OCI-LY1 (cell line): Measurements from ENCODE around the gene CBX7.

ENCODE experiments used
- CTCF ChIP-seq: fragments of 200-600 bp; sonication (generic), shearing (Covaris generic); IDR thresholded peaks from 2 replicates; pipeline ENCODE4 v1.5.1; 2017; ENCODE audit warnings: mild to moderate bottlenecking, antibody characterized with exemption, low read length, moderate library complexity, mixed read lengths
- EZH2 ChIP-seq: fragments of 200-600 bp; sonication (generic), shearing (Covaris generic); IDR thresholded peaks from 2 replicates; pipeline ENCODE4 v1.8.0; 2017; ENCODE audit warnings: borderline replicate concordance, mixed run types, mild to moderate bottlenecking, antibody characterized with exemption, low read length, moderate library complexity, mixed read lengths

GRCh38 chr22:39120983-39121382 lies 31.5 kb downstream of the CBX7 start:
- TF ChIP-seq CTCF (no peak), EZH2 (no peak)
